Activated T-cell treated with anti-CD3 and anti-CD28 coated beads for 24 hours (primary cell): ENCODE results near the gene ELF5.

Experiments
- DNase-seq: peaks from one replicate; pipeline ENCODE4 v3.0.0-alpha.2; 2020; ENCODE audit warnings: low read depth

The ELF5 gene

DNA sequence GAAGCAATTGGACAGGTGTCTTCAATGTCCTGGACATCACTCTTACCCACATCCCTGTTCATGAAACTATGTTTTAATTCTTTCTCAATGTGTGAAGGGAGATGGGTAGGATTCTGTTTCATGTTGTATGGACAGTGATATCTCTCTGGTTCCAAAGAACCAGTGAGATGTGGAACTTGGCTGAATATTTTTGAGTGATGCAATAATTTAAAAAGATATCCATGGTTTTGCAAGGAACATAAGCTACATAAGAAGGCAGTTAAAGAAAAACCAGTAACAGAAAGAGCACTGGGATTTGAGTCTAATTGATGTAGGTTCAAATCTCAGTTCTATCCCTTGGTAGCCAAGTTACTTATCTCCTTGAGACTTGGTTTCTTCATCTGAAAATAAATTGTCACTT is 7.7 kb upstream of the ELF5 start:
- no peak for DNase-seq

DNA sequence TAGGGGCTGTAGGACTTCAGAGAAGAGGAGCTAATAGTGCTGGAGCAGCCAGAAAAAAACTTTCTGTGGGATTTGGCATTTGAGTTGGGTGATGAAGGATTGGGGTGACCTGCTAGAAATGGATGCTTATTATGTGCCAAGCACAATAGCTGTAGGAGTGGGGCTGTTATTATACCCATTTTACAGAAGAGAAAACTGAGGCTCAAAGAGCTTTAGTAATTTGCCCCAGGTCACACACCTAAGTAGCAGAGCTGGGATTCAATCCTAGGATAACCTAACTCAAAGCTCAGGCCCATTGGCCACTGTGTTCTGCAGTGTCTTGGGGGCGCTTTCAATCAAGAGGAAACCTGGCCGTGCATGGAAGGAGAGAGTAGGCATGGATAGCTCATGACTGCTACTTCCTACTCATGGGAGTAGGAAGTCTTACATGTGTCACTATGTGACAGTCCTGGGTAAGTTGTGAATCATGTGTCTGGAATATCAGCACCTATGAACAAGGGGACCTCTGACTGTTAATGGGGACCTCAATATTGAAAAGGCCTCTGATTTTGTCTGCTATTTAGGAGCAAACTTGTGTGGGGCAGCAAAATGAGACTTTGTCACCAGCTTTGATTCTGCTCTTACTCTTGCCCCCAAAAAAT is 6.1 kb upstream of the ELF5 start:
- DNase-seq = no peak

DNA sequence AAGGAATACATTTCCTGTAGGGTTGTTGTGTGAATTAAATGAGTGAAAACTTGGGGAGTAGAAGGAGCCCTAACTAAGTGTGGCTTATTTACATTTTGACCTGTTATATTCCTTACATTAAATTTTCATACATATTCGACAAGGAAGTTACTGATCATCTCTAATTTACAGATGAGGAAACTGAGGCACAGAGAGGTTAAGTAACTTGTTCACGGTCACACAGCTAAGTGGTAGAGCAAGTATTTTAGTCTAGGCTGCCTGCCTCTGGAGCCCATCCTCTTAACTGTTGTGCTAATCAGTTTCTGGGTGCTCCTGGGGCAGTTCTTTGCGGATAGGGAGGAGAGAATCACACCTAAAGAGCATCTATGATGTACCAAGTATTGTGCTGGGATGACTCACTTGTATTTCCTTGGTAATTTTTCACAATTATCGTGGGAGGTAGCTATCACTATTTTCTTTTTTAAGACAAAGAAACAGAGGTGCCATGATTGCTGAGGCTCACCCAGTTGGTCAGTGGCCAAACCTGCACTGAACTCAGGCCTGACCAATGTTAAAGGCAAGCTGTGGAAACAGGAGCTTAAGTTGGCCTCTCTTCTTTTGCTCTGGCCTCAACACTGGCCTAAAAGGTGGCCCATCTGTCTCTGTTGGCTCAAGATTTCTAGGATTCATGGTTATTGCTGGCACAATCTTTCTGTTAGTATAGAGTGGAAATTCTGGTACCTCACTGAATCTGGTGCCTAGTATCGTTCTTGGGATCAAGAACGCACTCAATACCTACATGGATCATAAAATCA is 2.9 kb upstream of the ELF5 start:
- no peak for DNase-seq

DNA sequence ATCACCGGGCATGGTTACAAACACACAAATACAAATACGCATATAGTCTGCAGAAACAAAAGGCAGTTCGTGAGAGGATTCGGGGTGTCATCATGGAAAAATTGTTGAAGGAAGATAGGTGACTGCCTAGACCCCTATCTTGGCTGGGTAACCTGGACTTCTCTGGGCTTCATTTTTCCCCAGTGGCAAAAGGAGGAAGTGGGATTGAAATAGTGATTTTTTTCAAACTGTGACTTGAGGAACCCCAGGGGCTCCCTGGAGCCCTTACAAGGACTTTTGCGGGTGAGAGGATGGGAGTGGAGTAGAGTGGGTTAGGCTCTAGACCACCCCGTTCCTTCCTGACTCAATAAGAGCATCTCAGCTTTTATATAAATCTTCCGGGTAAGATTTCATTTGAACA is 1.0 kb upstream of the ELF5 start:
- DNase-seq = no peak

DNA sequence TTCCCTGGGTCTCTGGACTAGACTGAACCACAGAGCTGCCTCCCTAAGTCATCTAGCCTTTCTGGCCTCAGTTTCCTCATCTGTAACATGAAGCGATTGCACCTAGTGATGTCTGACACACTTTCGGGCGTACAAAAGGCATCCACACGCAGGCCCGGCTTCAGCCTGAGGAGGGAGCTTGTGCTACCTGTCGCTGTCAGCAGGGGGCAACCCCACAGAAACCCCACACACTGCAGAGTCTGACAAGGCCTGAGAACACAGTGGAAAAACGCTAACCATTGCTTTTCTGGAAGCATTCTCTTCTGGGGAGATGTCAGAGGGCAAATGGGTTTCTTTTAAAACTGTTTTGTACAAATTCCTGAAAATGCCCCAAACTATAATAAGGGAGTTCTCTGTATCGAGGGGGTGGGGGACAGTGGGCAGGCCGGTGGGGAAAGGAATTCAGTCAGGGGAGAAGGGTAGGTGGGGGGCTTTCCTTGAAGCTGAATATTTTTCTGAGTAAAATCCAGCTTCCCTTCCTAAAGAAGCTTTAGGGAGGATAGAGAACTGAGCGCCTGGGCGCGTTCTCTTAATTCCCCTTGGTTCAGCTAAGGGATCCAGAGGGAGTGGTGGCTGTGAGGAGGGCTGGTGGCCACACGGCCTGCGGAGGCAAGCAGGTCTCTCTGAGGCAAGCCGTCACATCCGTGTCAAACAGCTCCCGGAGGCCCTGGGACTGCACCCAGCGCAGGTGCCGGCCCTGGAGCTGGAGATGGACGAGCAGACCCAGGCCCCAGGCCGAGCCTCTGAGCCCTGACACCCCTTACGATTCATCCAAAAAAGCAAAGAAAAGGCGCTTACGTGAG is 533 bp downstream of the ELF5 start:
- DNase-seq = peak; percentile 30

DNA sequence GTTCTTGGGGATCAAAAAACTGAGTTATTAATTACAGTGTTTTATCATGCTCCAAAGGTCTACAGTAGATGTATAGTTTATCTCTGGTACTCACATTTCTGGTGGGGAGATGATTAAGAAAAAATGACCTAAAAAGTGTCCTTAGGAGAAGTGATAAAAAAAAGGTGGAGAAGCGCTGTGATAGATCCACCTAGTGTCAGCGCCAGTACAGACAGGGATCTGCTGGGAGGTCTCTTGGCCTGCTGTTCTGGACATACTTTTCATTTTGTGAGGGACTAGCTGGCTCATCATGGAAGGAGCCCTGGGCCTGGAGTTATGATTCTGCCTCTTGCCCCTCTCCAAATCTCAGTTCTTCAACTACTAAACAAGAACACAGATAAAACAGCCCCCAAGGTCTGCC is 2.9 kb downstream of the ELF5 start:
- DNase-seq = no peak

DNA sequence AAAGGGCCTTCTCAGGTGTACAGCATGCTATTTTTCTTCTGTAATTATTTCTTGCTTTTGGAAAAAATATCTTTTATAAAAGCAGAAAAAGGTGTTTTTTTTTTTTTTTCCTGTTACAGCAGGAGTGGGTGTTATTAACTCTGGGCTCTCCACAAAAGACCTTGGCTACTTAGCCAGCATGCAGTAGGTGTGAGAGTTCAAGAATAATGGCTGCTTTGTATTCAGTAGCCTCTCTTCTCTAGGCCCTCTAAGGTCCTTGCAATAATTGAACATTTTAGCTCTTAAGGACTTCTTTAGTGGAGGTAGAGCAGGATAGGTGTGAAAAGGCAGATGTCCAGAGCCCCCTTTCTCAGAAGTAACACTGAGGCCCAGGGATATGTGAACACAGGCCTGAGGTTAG is 3.4 kb downstream of the ELF5 start:
- DNase-seq = no peak

DNA sequence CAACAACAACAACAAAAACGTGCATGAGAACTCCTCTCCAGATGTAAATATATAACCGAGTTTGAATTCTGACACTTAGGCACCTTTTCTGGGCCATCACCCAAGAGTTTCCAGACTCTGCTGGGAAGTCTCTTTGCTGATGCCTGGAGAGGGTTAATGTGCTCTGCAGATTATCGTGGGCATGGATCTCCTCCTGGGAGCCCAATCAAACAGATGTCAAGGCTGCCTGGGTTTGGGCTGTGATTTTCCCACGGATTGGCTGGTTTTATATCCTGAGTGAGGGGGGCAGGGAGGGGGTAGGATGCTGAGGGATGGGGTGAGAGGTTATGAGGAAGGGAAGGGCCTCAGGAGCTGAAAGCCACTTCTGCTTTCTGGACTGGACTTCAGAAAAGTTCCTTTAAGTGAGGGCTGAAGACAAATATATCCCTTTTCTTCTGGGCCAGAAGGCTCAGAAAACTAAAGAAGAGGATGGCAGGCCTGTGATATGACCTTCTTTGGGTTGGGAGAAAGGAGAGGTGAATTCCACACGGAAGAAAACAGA is 4.2 kb downstream of the ELF5 start:
- no peak for DNase-seq

DNA sequence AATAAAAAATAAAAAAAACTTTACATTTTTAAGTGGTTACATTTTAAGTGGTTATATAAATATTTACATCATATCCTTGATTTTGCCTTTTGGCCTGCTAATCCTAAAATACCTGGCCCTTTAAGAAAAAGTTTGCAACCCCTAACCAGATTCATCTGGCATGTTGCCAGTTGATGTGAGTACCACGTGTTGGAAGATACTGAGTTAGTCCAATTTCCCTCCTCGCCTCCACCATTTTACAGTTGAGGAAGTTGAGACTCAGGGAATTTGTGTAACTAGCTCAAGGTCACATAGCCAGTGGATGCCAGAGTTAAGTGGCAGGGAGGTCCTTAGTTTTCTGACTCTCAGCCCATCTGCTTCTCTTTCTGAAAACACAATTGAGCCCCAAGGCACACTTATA is 5.1 kb downstream of the ELF5 start:
- DNase-seq = no peak

DNA sequence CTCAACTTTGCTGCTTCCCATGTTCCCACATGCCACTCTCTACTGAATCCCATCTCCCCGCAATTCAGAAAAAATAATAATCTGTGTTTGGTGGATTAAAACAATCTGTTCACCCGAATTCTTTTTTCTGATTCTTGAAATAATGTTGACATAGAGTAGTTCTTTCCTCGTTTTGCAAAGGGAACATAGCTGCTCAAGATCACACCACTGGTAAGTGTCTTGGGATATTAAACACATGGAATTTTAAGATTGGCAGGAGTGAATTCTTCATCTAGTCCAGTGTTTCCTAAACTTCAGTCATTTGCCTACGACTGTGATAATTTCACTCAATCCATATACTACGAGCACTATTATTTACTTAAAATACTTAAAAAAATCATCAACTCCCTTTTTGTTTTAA is 6.0 kb downstream of the ELF5 start:
- no peak for DNase-seq

DNA sequence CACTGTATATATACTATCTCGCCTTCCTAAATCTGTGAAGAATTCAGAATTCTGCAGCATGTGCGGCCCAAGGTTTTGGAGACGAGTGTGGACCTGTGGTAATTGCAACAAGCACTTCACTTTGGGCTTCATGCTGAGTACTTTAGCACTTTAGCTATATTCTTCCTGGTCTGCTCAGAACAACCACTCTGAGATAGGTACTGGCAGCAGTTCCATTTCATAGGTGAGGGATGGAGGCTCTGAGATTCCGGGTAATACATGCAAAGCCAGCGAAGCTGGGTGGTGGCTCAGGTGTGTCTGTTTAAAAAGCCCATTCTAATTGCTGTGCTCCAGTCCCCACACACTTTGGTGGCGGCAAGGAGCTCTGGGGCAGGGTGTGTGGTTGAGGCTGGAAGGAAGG is 6.4 kb downstream of the ELF5 start:
- no peak for DNase-seq

DNA sequence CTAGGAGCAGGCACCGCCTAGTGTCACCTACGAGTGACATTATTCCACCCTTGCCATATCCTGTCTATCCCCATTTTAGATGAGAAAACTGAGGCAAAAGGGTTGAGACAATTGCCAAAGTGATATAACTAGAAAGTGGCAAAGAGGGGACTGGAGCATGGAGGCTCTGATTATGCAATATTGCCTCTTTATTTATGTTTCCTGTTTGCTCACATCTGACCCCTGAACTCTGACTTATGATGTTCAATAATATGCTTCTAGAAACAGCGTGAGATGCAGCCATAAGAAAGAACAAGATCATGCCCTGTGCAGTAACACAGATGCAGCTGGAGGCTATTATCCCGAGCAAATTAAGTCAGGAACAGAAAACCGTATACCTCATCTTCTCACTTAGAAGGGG is 7.7 kb downstream of the ELF5 start:
- DNase-seq = no peak

DNA sequence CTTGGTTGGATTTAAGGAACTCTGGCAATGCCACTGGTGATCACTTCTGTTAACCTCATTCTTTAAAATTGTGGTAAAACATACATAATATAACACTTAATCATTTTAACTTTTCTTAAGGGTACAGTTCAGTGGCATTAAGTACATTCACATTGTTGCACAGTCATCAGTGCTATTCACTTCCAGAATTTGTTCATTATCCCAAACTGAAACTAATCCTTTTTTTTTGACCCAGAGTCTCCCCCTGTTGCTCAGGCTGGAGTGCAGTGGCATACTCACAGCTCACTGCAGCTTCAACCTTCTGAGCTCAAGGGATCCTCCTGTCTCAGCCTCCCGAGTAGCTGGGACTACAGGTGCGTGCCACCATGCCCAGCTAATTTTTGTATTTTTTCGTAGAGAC is 10.6 kb downstream of the ELF5 start:
- DNase-seq = no peak

DNA sequence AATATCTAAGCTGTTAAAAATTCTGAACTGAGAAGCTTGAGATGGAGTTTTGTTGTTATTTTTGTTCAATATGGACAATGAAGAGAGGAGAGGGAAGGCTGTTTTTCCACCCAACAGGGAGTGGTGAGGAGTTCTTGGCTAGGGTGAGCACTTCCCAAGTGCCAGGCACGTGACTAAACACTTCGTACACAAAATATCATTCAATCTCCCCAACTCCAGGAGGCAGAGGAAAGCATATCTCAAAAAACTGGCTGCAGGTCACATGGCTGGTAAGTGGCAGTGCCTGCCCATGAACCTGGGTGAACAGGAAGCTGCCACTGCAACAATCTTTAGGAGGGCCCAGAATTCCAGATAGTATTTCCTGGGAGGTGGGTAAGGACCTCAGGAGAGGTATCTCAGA is 11.6 kb downstream of the ELF5 start:
- DNase-seq = no peak

DNA sequence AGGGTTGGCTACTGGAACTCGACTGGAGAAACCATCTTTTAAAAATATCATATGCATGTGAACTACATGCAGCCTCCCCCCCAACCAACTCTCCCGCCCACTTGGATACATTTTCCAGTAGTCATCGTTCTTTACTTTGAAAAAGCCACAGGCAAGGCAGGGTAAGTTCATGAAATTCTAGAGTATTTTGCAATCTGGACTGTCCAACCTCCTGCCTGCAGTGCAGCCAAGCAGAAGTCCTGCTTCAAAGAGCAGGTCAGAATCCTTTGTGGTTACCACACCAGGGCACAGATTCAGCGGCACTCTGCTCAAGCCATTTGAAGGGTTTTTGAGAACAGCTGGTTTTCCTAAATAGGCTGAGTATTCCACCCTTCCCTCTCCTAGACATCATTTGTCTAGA is 12.1 kb downstream of the ELF5 start:
- no peak for DNase-seq

DNA sequence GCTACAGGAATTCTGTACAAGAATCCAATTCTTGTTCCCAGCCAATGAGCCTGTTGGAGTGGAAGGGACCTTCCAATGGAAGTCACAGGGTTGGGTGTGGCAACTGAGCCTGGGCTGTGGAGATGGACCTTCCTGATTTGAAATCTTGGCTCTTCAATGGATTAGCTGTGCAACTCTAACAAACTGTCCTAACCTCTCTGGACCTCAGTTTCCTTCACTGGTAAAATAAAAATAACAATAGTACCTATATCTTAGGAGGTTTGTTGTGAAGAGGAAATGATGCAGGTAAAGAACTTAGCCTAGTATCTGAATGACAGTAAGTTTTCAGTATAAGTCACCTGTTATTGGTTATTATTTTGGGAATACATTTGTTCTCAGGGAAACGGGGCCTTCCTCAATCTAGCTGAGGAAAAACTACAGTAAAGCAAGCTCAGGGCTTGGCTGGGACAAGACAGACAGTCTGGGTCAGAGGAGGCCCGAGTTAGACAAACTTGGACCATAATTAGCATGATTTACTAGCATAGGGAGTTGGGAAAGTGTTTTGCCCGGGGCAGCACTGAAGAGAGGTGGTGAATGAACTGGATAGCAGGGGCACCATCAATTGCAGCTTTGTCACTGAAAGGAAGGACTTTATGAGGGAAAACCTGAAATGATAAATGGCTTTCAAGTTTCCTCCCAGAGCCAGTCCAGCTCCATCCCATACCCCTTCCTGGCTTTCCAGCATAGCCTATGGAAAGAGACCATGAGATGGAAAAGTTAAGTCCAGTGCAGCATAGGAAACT is 13.7 kb downstream of the ELF5 start:
- DNase-seq = no peak

DNA sequence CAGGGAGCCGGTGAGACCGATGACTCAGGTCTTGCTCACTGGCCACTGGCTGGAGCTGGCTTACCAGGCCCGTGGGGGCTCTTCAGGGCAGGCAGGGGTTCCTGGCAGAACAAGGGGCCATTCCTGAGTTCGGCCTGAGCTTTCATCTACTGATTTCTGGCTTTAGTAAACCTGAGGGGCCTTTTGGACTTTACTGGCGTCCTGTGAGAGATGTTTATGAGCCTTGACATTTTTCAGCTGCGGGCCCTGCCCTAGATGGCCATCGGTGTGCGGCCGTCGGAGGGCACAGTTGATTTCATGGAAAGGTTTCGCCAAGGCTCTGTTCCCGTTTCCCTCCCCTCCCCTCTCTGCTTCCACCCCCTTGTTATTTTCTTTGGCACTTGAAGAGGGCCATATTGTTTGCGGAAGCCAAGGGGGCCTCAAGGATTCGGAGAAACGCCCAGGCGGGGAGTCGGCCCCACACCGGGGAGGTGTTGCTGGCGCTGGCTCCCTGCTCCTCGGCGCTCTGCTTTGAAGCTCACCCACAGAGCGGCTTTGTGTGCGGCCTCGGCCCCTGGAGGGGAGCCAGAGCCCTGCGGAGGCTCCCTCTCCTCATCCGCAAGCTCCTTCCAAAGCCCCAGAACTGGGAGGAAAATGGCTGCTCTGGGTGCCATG is 17.7 kb downstream of the ELF5 start:
- no peak for DNase-seq

DNA sequence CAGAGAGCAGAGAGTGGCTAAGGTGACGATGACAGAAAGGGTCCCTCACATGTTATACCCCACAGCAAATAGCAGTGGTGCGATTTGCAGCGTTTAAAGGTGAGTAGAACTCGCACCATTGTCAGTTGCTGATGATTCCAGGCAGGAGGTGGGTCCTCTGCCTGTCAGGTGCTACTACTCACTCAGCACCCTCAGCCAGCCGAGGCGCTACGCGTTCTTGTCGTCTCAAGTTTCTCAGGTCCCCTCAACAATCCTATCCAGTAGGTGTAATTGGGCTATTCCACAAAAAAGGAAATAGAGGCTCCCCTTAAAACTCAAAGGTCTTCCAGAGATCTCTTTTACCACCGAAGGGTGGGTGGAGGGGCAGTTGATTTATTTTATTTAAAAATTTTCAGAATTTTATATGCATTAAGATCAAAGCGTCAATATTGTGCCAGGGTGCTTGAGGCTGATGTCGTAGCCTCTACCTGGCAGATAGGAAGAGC is 18.3 kb downstream of the ELF5 start:
- DNase-seq = no peak

DNA sequence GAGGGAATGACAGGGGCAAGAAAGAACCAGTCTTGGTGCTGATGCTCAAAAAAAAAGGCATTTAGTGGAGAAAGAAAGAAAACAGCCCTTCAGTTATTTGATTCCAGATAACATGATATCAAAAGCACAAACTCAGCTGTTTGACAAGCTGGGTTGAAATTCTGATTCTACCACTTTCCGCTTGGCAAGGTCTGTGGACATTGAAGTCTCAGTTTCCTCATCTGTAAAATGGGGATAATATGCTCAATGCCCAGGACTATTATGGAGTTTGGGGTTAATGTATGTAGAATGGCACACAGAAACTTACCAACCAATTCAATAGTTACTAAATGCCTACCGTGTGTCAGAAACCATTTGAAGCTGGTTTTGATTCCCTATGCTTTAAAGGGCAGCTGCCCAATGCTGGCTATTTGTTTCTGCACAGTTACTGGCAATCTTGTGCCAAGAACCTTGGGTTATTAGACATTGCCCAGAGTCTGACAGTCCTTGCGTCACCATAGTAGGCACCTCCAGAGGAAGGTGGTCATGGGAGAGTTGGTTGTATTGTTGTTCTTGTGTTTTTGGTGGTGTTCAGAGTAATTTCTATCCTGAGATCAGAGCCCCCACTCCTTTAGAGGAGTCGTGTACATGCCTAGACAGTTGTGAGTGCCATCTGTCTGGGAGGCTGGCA is 19.5 kb downstream of the ELF5 start:
- DNase-seq = no peak

DNA sequence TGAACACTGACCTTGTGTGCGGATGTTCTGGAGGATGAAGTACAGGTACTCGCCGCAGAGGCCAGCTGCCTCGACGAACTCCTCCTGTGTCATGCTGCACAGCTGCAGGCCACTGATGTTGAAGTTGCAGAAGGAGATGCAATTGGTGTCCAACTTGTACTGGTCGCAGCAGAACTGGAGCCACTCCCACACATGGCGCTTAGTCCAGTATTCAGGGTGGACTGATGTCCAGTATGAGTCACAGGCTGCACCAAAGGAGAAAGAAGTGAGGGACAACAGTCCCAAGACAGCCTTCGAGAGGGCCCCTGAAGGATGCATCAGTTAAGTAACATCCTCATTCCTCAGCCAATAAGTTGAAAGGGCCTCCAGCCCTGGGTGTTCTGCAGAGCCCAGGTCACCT is 20.1 kb downstream of the ELF5 start:
- no peak for DNase-seq
